ENCODE results near the gene ATRNL1.
"Not testable (repeated sequence)": the region's sequence is repeated elsewhere in the genome, so short reads cannot be mapped to it uniquely, and the experiment has no call there.

The ATRNL1 gene

DNA sequence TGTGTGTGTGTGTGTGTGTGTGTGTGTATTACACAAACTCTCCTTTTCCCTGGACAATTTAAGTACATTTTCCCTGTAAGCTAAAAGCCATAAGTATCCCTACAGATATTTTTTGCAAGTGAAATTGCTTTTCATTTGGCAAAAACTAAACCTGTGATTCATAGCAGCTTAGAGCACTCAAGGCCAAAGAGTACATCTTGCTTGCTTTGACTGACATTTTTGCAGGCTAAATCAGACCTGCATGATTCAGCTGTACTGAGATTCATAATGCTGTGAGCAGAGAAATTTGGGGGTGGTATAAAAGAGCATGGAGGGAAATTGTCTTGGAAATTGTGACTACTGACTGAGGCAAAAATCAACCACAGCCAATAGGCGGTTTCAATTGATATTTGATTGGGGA lies 679.4 kb downstream of the ATRNL1 start:
- DNase-seq: peak; percentile 93

- DNase-seq: peak; percentile 9
Observed at GRCh38 chr10:115773832-115774231, 680.7 kb downstream of the ATRNL1 start.

DNA sequence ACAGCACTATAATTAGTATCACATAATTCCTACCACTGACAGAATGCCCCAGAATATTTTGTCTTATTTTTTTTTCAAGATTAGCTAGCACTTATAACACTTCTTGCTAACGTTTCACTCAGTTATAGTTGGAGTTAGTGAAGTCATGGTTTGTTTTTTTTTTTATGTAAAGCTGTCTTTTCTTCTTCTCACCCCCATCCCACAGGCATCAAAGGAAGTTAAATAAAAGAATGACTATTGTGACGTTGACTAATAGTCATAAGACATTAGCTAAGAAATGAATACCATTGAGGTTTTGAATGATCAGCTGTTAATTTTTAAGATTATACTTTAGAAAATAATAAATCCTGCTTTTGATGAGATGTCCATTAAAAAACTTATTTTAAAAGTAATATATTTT lies 681.6 kb downstream of the ATRNL1 start:
- peak; percentile 20 for DNase-seq

DNA sequence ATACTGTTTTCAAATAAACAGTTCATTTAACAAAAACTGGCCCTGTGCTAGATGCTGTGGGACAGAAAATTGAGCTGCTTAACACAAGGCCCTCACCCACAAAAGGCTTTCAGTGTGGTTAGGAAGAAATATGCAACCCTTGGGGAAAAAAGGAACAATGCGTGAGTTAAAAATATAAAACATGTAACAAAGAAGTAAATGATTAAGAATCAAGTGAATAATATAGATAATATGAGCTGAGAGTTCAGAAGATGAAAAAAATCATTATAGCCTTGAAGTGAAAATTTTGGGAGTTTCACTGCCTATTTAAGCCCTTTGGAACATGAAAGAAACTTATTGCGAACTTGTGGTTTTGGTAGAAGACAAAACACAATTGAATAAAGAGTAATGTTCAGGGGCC lies 684.5 kb downstream of the ATRNL1 start:
- DNase-seq: no peak

DNA sequence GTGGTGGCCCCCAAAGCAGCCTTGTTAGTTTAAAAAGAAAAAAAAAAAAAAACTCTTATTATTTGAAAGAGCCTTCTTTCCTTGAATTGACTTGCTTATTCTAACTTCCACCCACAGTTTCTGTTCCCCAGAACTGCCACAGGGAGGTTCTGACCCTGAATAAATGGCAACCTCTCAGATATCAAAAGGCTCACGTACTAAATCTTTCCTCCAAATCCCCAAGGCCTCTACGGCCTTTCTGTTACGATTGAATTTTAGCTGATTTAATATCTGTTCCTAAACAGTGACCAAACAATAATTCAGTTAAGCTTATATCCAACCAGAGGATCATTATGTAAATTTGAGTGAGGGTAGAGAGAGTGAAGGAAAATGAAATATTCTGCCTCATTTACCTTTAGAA lies 697.1 kb downstream of the ATRNL1 start:
- no peak for DNase-seq

DNA sequence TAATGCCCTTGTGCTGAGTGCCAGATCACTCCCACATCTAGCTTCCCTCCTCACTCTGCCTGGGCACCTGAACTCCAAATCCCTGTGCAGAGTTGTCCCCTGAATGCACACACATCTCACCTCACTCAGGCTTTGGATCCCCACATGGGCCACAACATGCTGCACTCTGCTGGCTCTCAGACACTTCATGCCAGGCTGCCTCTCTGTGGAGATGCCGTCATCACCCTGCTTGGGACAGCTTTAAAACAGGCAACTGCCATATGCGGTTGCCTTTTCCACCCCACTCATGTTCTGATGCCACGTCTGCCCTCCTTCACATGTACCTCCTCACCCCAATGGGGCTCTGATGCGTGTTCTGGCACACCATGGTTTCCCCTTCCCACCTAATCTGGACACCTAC lies 702.8 kb downstream of the ATRNL1 start:
- no peak for DNase-seq

- no peak for DNase-seq
Observed at GRCh38 chr10:115801457-115801856, 708.3 kb downstream of the ATRNL1 start.

DNA sequence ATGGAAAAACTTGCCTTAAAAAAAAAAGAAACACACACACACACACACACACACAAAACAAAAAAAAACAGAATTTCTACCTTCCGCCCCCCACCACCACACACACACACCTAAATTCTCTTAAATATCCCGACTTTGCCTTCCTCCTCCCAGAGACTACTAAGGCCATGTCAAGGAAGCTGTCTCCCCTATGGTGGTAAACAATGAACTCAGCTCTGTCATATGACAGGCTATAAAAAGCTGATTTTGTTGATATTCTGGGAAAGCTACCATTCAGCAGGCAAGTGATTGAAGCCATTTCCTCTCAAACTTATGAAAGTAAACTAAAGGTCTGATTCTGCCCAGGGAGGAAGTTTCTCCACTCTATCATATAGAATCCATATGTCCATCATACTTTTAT lies 708.8 kb downstream of the ATRNL1 start:
- DNase-seq: no peak

GRCh38 chr10:115802911-115803310 lies 709.7 kb downstream of the ATRNL1 start:
- no peak for DNase-seq

GRCh38 chr10:115814542-115814941 lies 721.4 kb downstream of the ATRNL1 start:
- no peak for DNase-seq

DNA sequence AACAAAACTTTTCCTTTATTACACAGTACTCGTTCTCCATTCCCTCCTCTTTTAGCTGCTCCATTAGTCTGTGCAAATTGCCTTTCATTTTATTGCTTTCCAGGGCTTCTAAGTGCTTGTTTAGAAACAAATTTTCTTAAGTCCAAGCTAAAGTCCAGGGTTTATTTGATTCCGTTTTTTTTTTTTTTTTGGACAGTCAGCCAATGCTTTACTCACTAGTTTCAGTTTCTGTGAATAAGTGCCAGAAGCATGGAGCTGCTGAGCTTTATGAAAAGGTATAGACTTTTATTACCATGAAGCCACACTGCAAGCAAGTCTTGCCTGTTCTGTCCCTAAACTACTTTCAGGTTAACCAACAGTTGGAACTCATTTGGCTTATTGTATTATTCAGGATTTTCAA lies 724.8 kb downstream of the ATRNL1 start:
- DNase-seq: peak; percentile 20

GRCh38 chr10:115826396-115826795 lies 733.2 kb downstream of the ATRNL1 start:
- peak; percentile 19 for DNase-seq

- peak; percentile 74 for DNase-seq
Observed at GRCh38 chr10:115827231-115828009, 734.3 kb downstream of the ATRNL1 start.

DNA sequence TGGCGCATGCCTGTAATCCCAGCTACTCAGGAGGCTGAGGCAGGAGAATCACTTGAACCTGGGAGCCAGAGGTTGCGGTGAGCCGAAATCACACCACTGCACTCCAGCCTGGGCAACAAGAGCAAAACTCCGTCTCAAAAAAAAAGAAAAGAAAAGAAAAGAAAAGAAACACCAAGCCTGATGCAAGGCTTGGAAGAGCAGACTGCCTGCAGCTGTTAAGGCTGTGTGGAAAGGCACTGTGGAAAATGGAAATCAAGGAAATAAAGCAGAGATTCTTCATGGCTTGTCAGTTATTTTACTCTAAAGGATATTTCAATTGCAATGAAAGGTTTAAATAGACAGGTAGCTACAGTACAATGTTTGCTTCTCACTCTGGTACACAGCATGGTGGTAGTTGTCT lies 735.0 kb downstream of the ATRNL1 start:
- not testable (repeated sequence) for DNase-seq

DNA sequence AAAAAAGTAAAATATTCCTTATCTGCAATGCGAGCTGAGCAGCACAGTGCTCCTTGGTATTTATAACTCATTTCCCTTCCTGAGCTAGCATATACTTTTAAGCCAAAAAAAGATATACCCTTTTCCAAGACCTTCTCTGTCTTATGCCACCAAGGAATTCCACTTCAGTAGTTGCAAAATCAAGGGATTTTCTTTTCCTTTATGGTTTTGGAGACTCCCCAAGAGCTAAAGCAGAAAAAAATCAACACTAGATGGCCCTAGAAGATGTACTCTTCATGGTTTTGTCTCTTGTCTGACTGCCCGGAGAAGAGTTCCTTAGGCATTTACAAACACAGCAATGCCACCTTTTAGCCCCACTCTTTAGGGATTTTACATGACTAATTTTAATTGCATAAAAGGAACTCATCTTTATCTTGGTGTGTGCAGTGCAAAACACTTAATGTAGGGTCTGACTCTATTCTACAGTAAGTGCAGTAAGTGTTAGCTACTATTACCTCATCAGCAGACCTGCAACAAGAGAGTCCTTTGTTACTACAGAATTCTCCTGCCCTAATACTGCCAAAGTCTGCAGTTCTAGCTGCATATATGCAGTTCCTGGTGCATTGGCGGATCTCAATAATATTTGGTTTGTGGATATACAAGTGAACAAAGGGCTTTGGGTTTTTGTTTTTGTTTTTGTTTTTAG lies 736.5 kb downstream of the ATRNL1 start:
- DNase-seq: peak; percentile 67

DNA sequence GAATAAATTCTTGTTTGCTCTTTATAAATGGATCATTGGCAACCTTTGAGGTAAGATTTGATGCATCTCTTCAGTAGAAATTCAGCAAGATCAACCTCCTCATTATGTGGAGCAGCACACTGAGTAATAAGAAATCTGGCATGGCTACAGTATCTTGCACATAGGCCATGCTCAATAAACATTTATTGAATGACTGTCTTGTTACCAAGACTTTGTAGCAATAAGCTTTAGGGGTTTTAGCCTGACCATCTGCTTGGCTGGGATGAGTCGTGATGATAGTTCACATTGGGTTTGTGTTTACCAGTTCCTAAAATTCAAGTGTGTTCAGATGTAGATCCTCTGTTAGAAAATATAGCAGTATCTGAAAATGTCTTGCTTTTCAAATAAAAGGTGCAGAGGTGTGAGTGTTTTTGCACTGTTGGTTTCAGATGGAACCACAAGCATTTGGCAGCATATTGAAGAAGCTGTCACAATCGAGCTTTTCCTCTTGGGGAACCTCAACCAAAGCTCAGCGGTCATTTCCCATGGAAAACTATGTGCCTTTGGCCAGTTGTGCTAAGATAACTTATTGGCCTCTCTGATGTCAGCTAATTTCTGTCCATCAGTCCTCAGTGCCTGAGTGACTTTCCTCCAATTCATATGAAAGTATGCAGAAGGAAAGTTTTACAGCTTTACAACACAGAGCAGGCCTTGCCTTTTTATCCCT lies 737.3 kb downstream of the ATRNL1 start:
- peak; percentile 67 for DNase-seq

DNA sequence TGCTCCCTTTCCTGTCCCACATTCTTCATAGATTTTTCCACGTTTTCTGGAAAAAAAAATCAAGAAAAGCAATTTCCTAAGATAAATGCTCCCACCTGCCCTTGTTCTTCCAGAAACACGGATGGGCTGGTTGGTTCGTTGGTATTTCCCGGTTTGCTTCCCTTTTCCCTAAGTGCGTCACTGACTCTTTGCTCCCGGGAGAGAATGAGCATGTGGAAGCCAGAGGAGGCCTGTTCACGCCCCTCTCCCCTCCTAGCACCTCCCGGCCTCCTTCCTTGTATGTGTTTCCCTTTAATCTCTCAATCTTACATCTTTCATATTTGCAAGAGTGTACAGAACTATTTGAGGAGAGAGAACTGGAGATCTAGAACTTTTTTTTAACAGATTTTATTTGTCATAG lies 737.9 kb downstream of the ATRNL1 start:
- peak; percentile 35 for DNase-seq

- DNase-seq: no peak
Observed at GRCh38 chr10:115833119-115833518, 740.0 kb downstream of the ATRNL1 start.

- DNase-seq: peak; percentile 37
Observed at GRCh38 chr10:115844591-115844990, 751.4 kb downstream of the ATRNL1 start.

DNA sequence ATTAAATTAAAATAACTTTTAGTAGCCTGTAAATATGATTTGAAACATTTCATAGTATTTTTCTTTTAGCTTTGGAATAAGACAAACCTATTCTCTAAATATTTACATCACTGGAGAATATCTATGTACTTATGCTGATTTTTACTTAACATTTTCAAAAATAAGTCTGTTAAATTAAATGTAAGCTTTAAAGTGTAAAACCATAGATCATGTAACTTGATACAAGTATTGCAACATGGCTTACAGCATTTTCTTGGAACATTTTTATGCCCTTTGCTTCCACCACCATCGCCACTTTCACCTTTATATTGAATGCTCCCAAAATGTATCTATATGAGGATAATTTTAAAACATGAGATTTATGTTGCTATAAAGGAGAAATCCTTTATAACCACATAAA lies 752.8 kb downstream of the ATRNL1 start:
- no peak for DNase-seq

GRCh38 chr10:115846528-115846927 lies 753.4 kb downstream of the ATRNL1 start:
- no peak for DNase-seq

GRCh38 chr10:115849197-115849596 lies 756.0 kb downstream of the ATRNL1 start:
- no peak for DNase-seq

GRCh38 chr10:115850666-115851065 lies 757.5 kb downstream of the ATRNL1 start:
- no peak for DNase-seq

DNA sequence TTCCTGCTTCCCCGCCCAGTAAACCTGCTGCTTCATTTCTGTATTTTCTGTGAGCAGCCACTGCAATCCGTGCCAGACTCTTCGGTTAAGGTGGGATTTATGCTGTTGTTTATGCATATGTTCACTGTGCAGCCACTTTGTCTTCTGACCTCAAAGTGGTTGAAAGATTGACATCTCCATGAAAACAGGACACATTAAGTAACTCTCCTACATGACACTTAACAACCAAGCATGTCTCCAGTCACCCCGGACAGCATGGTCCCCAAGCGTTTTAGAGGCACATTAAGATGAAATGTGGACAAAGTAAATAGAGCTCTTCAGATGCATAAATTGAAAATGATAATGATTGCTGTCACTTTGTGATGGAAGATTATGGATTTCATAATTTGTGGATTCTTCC lies 758.5 kb downstream of the ATRNL1 start:
- no peak for DNase-seq
